Effector memory CD8-positive, alpha-beta T cell (primary cell): ENCODE data around the gene TM4SF18.
"Not testable (repeated sequence)": the region's sequence is repeated elsewhere in the genome, so short reads cannot be mapped to it uniquely, and the experiment has no call there.

Source experiments
- ATAC-seq: fragments of 150-1000 bp; cut with Tn5 transposase; replicated peaks from 2 replicates; pipeline ENCODE4 v1.10.0; 2021; ENCODE audit warnings: mild to moderate bottlenecking, moderate library complexity
- DNase-seq, 3 experiments: peaks; one replicate each; pipeline ENCODE4 v3.0.0; 2021
- H3K27ac Mint-ChIP-seq, 2 donors: one replicate each; pipeline ENCODE4 v1.8.0; 2022; ENCODE audit warnings: mild to moderate bottlenecking in 2 of 2, mixed read lengths in 2 of 2, moderate library complexity in 2 of 2
- H3K27me3 Mint-ChIP-seq, 2 donors: one replicate each; pipeline ENCODE4 v1.8.0; 2022; ENCODE audit warnings: mixed read lengths in 2 of 2
- H3K36me3 Mint-ChIP-seq: one replicate; pipeline ENCODE4 v1.8.0; 2022; ENCODE audit warnings: mild to moderate bottlenecking, moderate library complexity, mixed read lengths; ENCODE audit not compliant: insufficient read depth
- H3K4me1 Mint-ChIP-seq, 2 donors: one replicate each; pipeline ENCODE4 v1.8.0; 2022; ENCODE audit warnings: low read depth in 2 of 2, mixed read lengths in 2 of 2
- H3K4me3 Mint-ChIP-seq, 2 donors: one replicate each; pipeline ENCODE4 v1.8.0; 2022; ENCODE audit warnings: mild to moderate bottlenecking in 2 of 2, mixed read lengths in 2 of 2, moderate library complexity in 2 of 2
- H3K9me3 Mint-ChIP-seq, 2 donors: one replicate each; pipeline ENCODE4 v1.8.0; 2022; ENCODE audit warnings: mixed read lengths in 2 of 2
- total RNA-seq, 9 experiments: gene quantifications; one replicate each; lab custom pipeline; 2026; lab: John Stamatoyannopoulos, UW

The TM4SF18 gene, protein sequence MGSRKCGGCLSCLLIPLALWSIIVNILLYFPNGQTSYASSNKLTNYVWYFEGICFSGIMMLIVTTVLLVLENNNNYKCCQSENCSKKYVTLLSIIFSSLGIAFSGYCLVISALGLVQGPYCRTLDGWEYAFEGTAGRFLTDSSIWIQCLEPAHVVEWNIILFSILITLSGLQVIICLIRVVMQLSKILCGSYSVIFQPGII
- total RNA-seq: 0 to 0.07 (median 0) reads per million in 9 experiments

DNA sequence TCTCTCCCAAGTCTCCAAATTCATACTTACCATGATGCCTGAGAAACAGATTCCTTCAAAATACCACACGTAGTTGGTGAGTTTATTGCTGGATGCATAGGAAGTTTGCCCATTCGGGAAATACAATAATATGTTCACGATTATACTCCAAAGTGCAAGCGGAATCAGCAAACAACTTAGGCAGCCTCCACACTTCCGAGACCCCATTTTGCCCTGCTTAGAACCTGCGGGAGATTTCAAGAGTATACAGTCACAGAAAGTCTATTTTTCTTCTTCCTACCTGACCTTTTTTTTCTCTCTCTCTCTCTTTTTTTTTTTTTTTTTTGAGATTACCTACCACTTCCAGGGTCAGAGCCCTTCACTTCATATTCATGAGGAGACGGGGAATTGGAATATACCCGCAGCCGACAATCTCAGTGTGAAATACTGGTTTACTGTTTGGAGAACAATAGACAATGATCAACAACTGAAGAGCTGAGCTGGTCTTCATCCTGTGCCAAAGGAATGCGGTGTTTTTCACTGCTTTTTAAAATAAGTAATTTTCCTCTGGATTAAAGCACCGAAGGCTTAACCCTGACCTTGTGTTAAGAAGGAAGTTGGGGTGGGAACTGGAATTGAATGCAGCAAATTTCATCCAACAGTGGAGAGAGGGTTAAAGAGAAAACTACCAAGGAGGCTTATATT, at the start of gene TM4SF18:
TSS of gene TM4SF18 (minus strand) at position 461 of the 684 bp plus-strand sequence. CDS start at position 207, 254 bp downstream.
- Mint-ChIP-seq H3K27me3 (peaks cover 0 to 8% of the 10 kb centered on the region in 2 donors), H3K4me3 (no peak within 1 kb of the TSS), H3K9me3 (no peaks in the 10 kb centered on the region), H3K4me1 (no peaks in the 10 kb centered on the region), H3K27ac (no peak within 1 kb of the TSS), H3K36me3 (no peaks in the 10 kb centered on the region)
- ATAC-seq (no peak), DNase-seq (no peak)

DNA sequence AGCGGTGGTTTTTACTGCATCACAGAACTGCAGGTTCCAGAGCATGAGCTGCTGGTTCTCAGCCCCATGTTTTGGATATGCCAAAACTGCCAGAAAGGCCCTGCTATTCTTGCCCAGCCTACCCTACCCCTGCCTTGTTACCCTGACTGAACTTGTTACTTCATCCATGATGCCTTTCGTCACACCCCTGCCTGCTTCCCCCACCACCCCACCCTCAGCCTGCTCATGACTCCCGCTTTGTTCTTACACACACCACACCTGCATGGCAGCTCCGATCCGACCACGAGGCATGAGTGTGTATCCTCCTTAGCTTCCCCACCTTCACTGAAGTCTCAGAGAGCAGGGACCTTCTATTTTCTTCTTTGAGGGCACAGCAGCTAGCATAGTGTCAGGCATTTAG, 49.1 kb upstream of the TM4SF18 start:
- no peak overlapping the region for H3K4me3 Mint-ChIP-seq
- no peak overlapping the region for H3K27ac Mint-ChIP-seq
- H3K4me1 Mint-ChIP-seq: no peaks in the 10 kb centered on the region
- peaks cover 14 to 26% of the 10 kb centered on the region in 2 donors for H3K27me3 Mint-ChIP-seq
- no peak for ATAC-seq
- DNase-seq: no peak
- no peaks in the 10 kb centered on the region for H3K36me3 Mint-ChIP-seq
- no peaks in the 10 kb centered on the region for H3K9me3 Mint-ChIP-seq

DNA sequence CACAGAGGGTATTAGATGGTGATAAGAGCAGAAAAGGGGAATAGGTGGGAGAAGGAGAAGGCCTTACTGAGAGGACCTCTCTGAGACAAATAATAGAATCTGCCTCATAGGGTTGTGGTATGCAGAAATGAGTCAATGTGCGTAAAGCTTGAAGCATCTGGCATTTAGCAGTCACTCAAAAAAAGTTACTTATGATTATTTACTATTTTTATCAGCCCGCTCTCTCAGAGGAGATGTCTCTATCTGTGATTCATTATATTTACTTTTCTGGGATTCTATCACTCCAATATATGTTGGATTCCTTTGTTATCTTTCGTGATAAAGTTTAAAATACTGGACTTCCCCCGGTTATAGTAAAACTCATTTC, 48.6 kb upstream of the TM4SF18 start:
- H3K36me3 Mint-ChIP-seq: no peaks in the 10 kb centered on the region
- no peak overlapping the region for H3K27ac Mint-ChIP-seq
- ATAC-seq (no peak), DNase-seq (no peak)
- H3K4me1 Mint-ChIP-seq: no peaks in the 10 kb centered on the region
- H3K27me3 Mint-ChIP-seq: peaks cover 18 to 29% of the 10 kb centered on the region in 2 donors
- no peaks in the 10 kb centered on the region for H3K9me3 Mint-ChIP-seq
- no peak overlapping the region for H3K4me3 Mint-ChIP-seq

DNA sequence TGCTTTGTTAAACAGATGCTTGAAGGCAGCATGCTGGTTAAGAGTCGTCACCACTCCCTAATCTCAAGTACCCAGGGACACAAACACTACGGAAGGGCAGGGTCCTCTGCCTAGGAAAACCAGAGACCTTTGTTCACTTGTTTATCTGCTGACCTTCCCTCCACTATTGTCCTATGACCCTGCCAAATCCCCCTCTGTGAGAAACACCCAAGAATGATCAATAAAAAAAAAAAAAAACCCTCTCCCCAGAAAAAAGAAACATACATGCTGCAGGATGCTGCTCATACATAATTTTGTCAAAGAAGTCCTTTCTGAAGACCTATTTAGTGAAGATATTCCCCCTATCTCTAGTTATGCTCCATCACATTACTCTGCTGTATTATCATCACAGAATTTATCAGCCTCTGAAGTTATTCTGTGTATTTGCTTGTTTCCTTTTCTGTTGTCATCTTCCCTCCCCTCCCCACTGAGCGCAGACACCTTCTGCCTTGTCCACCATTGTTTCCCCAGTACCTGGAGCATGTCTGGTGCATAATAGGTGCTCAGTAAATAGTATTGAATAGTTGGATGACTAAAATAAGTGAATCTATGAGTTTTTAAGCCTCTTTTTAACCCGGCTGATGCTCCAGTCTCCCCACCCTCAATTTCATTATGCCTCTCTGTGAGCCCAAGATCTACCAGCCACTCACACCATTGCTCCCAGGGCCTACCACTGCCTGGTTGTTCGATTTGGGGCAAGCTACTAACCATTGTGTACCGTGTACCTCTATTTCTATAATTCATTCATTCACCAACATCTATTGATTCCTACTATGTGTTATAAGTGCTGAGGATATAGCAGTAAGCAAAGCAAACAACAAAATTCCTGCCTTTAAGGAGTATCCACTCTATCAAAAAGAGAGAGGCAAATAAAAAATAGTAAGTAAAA, 48.0 kb upstream of the TM4SF18 start:
- Mint-ChIP-seq H3K36me3 (no peaks in the 10 kb centered on the region), H3K9me3 (no peaks in the 10 kb centered on the region), H3K27me3 (peaks cover 23 to 35% of the 10 kb centered on the region in 2 donors), H3K4me1 (no peaks in the 10 kb centered on the region), H3K27ac (no peak overlapping the region), H3K4me3 (no peak overlapping the region)
- DNase-seq (no peak), ATAC-seq (no peak)

DNA sequence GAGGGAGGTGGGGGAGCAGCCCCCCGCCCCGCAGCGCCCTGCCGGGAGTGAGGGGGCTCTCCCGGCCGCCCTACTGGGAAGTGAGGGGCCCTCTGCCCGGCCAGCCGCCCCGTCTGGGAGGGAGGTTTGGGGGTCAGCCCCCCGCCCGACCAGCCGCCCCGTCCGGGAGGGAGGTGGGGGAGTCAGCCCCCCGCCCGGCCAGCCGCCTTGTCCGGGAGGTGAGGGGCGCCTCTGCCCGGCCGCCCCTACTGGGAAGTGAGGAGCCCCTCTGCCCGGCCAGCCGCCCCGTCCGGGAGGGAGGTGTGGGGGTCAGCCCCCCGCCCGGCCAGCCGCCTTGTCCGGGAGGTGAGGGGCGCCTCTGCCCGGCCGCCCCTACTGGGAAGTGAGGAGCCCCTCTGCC, 46.8 kb upstream of the TM4SF18 start:
- not testable (repeated sequence) for H3K9me3 Mint-ChIP-seq, H3K36me3 Mint-ChIP-seq, H3K4me3 Mint-ChIP-seq, ATAC-seq, H3K27ac Mint-ChIP-seq, H3K4me1 Mint-ChIP-seq, DNase-seq
- H3K27me3 Mint-ChIP-seq: peaks cover 27 to 41% of the 10 kb centered on the region in 2 donors

DNA sequence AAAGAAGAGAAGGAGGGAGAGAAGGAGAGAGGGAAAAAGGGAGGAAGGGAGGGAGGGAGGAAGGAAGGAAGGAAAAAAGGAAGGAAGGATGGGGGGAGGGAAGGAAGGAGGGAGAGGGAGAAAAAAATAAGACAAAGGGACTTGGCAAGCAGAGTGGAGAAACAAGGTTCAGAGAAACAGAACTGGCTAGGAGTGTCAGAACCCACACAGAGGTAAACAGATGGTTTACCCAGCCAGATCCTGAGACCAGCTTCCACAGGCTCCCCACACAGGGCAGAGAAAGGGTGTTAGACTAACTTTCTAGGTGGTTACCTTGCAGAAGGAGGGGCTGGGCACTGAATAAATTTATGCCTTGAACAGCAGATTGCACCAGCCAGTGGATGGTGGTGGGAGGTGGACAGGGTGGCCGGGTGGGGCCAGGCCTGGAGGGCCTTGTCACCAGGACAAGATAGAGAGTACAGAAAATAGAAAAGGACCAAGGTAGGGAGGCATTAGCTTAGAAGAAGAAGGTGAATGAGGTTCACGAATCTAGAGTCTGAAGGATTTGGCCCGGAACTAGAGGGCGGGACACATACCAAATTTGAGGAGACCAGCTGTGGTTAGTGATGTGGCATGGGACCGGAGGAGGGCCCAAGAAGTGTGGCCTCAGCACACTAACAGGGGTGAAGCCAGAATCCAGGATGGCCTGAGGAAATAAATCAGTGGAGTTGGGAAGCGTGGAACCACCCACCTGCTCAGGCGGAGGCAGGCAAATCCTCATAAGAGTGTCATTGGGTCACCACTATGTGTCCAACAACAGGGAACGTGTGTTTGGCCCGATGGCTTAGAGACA, 45.3 kb upstream of the TM4SF18 start:
- peaks cover 32 to 42% of the 10 kb centered on the region in 2 donors for H3K27me3 Mint-ChIP-seq
- ATAC-seq (no peak), DNase-seq (no peak)
- peak overlapping the region in 1 of 2 donors; percentile 15 for H3K27ac Mint-ChIP-seq
- H3K9me3 Mint-ChIP-seq: no peaks in the 10 kb centered on the region
- H3K4me3 Mint-ChIP-seq: no peak overlapping the region
- no peaks in the 10 kb centered on the region for H3K36me3 Mint-ChIP-seq
- no peaks in the 10 kb centered on the region for H3K4me1 Mint-ChIP-seq

DNA sequence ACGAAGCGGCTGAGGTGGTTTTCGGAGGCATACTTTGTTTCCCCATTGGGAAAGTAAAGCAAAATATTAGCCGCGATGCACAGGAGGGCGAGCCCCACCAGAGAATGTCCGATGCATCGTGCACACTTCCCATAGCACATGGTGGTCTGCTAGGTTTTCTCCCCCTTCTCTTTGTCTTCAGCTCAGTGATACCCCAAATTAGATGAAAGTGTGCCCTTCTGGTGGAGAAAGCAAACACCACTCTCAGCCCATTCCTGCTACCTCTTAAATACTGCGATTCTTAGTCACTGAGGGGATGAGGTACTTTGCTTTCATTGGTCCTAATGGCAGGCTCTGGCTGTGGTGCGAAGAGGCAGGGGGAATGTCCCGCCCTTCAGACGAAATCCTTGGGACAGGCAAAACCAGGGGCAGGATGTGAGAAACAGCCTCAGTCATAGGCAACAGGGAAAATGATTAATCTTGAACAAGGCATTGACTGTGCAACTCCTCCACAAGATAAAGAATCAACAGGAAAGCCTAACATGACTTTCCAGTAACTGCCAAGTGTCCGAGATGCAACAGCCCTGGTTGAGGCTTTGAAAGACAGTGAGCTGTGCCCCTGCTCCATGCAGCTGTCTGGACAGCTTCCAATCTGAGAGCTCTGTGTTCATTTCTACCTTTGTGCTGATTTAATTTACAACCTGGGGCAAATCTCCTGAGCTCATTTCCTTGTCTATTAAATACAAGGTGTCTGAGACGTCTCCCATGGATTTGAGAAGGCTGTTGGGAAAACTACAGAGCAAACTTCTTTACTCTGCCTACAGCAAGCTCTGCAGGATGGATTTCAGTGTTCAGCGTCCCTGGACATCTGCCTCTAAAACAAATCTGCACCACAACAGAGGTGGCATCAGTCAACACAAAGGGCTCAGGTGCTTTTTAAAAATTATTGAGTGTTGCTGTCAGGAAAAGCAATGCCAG, 44.2 kb upstream of the TM4SF18 start, which contains the start of gene TM4SF1:
TSS of gene TM4SF1 (minus strand) at position 242 of the 957 bp plus-strand sequence. CDS start at position 140, 102 bp downstream.
- DNase-seq (no peak), ATAC-seq (no peak)
- no peak within 1 kb of the TSS for H3K4me3 Mint-ChIP-seq
- H3K27me3 Mint-ChIP-seq: peaks cover 32 to 47% of the 10 kb centered on the region in 2 donors
- H3K36me3 Mint-ChIP-seq: no peaks in the 10 kb centered on the region
- no peaks in the 10 kb centered on the region for H3K9me3 Mint-ChIP-seq
- H3K27ac Mint-ChIP-seq: peak within 1 kb of the TSS in 1 of 2 donors; percentile 15
- H3K4me1 Mint-ChIP-seq: no peaks in the 10 kb centered on the region

DNA sequence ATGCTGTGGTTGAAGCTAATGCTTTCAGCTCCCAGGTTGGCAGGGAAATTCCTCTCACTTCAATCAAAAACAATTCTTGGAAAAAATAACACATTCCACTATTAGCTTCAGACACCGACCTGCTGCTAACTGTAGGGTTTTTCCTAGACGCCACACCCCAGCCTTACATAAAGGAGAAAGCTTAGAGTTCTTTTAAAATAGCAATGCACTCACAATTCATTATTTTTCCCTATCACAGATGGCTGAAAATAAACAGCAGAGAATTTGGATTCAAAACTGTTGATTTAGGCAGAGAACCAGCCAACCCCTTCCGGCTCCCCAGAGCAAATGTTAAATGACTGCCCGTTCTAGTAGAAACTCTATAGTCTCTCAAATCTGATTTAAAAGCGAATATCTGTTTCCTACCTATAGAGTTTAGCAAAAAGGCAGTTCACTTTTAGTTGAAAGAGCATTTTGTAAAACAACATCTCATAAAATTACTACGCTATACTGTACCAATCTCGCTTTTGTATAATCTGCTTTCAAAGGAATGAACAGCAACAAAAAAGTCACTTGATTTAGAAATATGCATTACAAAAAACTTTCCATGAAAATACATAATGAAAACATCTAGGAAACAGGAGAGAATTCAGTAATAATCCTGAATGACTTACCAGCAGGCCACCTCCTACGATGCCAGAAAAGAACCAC, 43.4 kb upstream of the TM4SF18 start:
- H3K36me3 Mint-ChIP-seq: no peaks in the 10 kb centered on the region
- DNase-seq: no peak
- H3K4me3 Mint-ChIP-seq: no peak overlapping the region
- H3K27me3 Mint-ChIP-seq: peaks cover 32 to 50% of the 10 kb centered on the region in 2 donors
- H3K4me1 Mint-ChIP-seq: no peaks in the 10 kb centered on the region
- H3K27ac Mint-ChIP-seq: no peak overlapping the region
- no peak for ATAC-seq
- no peaks in the 10 kb centered on the region for H3K9me3 Mint-ChIP-seq

DNA sequence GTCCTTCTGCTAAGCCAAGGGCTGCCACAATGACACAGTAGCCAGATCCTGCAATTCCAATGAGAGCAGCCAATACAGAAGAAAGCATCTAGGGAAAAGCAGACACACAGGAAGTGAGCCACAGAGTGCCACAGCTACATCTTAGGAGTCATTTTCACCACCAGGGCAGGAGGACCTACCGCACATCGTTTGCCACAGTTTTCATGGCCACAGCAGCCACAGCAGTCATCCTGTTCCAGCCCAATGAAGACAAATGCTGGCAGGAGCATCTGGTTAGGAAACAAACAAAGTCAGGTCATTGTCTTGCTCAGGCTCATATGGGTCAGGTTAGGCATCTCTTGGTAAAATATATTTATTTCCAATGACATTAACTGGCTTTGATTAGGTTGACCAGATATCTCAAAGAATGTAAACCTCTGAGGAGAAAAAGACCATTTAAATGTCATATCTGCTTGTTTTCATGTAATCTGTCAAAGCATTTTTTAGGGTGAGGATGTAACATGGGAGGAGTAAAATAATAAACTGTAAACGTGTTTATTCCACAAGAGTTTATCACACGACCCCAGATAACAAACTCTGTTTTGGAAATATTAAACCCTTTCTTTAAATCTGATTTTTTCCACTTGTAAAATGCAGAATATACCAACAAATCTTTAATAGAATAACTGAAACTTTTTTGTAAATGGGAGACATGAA, 42.2 kb upstream of the TM4SF18 start:
- Mint-ChIP-seq H3K36me3 (no peaks in the 10 kb centered on the region), H3K27me3 (peaks cover 32 to 42% of the 10 kb centered on the region in 2 donors), H3K27ac (no peak overlapping the region), H3K9me3 (no peaks in the 10 kb centered on the region), H3K4me1 (no peaks in the 10 kb centered on the region), H3K4me3 (no peak overlapping the region)
- DNase-seq (no peak), ATAC-seq (no peak)

DNA sequence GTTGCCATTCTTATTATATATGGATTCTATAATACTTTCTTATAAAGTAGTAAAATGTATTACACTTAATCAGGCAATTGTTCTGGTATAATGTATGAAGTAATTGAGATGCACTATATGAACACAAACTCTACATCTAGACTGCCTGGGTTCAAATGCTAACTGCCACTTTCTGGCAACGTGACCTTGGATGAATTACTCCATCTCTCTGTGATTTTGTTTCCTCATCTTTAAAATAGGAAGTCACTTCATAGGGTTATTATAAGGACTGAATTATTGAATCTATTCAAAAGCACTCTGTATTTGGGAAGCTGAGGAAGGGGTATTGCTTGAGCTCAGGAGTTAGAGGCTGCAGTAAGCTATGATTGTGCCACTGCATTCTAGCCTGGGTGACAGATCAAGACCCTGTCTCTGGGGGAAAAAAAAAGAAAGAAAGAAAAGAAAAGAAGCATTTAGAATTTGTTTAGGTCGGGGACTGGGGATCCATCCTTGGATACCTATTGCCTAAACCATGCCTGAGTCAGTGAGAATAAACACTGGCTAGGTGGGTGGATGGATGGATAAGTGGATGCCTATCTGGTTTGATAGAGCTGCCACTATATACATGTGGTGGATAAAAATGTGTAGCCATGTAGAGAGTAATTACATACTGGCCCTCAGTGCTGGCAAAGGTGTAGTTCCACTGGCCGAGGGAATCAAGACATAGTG, 41.5 kb upstream of the TM4SF18 start:
- ATAC-seq: no peak
- peak overlapping the region in 1 of 2 donors; percentile 59 for H3K27ac Mint-ChIP-seq
- H3K27me3 Mint-ChIP-seq: peaks cover 32 to 42% of the 10 kb centered on the region in 2 donors
- no peak for DNase-seq
- no peaks in the 10 kb centered on the region for H3K36me3 Mint-ChIP-seq
- H3K9me3 Mint-ChIP-seq: no peaks in the 10 kb centered on the region
- H3K4me1 Mint-ChIP-seq: no peaks in the 10 kb centered on the region
- H3K4me3 Mint-ChIP-seq: no peak overlapping the region

DNA sequence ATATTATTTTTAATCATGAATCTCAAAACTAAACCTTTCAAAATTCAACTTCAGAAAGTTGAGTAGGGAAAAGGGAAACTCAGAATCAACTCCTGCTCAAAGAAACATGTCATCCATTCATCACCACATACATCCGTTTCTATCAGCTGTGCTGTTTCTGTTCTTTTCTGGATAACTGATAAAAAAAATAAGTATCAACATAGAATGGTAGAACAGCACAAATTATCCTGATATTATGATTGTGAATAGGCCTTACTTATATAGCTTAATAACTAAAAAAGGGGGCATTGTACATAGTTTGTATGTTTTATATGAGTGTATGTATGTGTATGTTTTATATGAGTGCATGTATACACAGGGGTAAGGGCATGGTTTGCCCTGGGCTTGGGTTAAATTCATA, 41.0 kb upstream of the TM4SF18 start:
- no peaks in the 10 kb centered on the region for H3K36me3 Mint-ChIP-seq

More for the DNA sequence above, 41.0 kb upstream of the TM4SF18 start:
- H3K4me3 Mint-ChIP-seq: no peak overlapping the region
- H3K27me3 Mint-ChIP-seq: peaks cover 32 to 42% of the 10 kb centered on the region in 2 donors
- H3K27ac Mint-ChIP-seq: no peak overlapping the region
- ATAC-seq (no peak), DNase-seq (no peak)
- no peaks in the 10 kb centered on the region for H3K9me3 Mint-ChIP-seq
- H3K4me1 Mint-ChIP-seq: no peaks in the 10 kb centered on the region
